GM12872 (cell line): Measurements from ENCODE around the gene C4B.
"Not testable (repeated sequence)": the region's sequence is repeated elsewhere in the genome, so short reads cannot be mapped to it uniquely, and the experiment has no call there.

Source experiments
- CTCF ChIP-seq: IDR thresholded peaks from 3 replicates; pipeline ENCODE4 v1.5.1; 2011; ENCODE audit warnings: low read depth, mild to moderate bottlenecking, low read length, moderate library complexity; ENCODE audit not compliant: insufficient read depth

Gene C4B

GRCh38 chr6:31978831-31979230 lies 35.8 kb upstream of the C4B start:
- TF ChIP-seq CTCF: no peak

GRCh38 chr6:31979238-31979898 lies 35.2 kb upstream of the C4B start:
- no peak for TF ChIP-seq CTCF

- TF ChIP-seq CTCF: not testable (repeated sequence)
Measured at GRCh38 chr6:31981744-31982143, 32.9 kb upstream of the C4B start, which contains the start of gene C4A. TSS of gene C4A (plus strand) at chr6:31982057. CDS start at chr6:31982108, 51 bp downstream.

- TF ChIP-seq CTCF: not testable (repeated sequence)
Measured at GRCh38 chr6:32037598-32038524, 23.3 kb downstream of the C4B start, which contains the start of gene CYP21A2. TSS of gene CYP21A2 (plus strand) at chr6:32038415. CDS start at chr6:32038423, 8 bp downstream.

- no peak for TF ChIP-seq CTCF
Measured at GRCh38 chr6:32045811-32046449, 31.3 kb downstream of the C4B start.

GRCh38 chr6:32046450-32047083 lies 32.0 kb downstream of the C4B start:
- TF ChIP-seq CTCF: no peak
